ENCODE measurements around the gene RIN1. TPM values are rescaled to one million over a fixed set of nuclear protein-coding genes. Genes with fewer than 3 reads are reported as not detected.
A peak's percentile ranks its signal among the peaks of the same experiment; 100 is the strongest.
"Not testable (repeated sequence)": the region's sequence is repeated elsewhere in the genome, so short reads cannot be mapped to it uniquely, and the experiment has no call there.

RIN1 gene
- total RNA-seq, 1 donor from 2014 or later: 0.56 TPM

DNA sequence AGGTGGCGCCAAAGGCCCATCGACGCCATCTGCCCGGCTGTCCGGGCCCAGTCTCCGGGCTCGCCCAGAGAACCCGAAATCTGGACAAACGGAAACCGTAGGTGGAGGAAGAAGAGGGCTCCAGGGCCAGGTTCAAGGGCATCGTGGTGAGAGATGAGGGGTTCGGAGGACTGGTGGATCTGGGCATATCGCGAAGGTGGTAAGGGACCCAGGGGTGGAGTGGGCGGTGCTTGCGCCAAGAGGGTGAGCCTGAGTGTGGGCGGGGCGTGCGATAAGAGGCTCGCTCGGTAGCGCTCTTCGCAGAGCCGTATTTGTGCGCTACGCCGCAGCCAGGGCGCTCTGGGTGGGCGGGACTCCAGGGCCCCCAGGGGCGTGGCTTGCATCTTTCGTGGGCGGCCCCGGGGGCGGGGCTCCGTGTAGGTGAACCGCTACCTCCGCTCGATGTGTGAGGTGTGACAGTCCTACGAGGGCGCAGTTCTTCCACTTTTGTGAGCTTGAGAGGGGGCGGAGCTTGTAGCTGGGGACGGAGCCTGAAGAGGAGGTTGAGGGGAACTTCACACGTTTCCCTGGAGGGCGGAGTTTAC is 24.2 kb downstream of the RIN1 start:
- DNase-seq (ENCODE audit: low spot score): peak; percentile 97
- peak overlapping the region; percentile 93 for H3K27ac Mint-ChIP-seq
- no peaks in the 10 kb centered on the region for H3K9me3 Mint-ChIP-seq
- Histone ChIP-seq H3K36me3 (no peaks in the 10 kb centered on the region), H3K79me2 (ENCODE audit: low read depth) (no peaks in the 10 kb centered on the region), H3K27ac (no peak overlapping the region), H4K20me1 (ENCODE audit: low read depth) (no peaks in the 10 kb centered on the region), H2AFZ (replicated peaks) (peak overlapping the region; percentile 95), H3K4me2 (peak overlapping the region; percentile 74), H3K4me3 (peak overlapping the region; percentile 53), H3F3A (ENCODE audit: low read depth) (peaks cover 34% of the 10 kb centered on the region), H3K9ac (no peak overlapping the region), H3K4me1 (peaks cover 14% of the 10 kb centered on the region), H3K27me3 (peaks cover 30% of the 10 kb centered on the region), H3K9me3 (ENCODE audit: low read depth) (no peaks in the 10 kb centered on the region)
- TF ChIP-seq, protein P1, sequence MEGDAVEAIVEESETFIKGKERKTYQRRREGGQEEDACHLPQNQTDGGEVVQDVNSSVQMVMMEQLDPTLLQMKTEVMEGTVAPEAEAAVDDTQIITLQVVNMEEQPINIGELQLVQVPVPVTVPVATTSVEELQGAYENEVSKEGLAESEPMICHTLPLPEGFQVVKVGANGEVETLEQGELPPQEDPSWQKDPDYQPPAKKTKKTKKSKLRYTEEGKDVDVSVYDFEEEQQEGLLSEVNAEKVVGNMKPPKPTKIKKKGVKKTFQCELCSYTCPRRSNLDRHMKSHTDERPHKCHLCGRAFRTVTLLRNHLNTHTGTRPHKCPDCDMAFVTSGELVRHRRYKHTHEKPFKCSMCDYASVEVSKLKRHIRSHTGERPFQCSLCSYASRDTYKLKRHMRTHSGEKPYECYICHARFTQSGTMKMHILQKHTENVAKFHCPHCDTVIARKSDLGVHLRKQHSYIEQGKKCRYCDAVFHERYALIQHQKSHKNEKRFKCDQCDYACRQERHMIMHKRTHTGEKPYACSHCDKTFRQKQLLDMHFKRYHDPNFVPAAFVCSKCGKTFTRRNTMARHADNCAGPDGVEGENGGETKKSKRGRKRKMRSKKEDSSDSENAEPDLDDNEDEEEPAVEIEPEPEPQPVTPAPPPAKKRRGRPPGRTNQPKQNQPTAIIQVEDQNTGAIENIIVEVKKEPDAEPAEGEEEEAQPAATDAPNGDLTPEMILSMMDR (IDR thresholded peaks at IDR 0.05): peak; percentile 94
- TF ChIP-seq EZH2 (IDR thresholded peaks at IDR 0.05): no peak
- peaks cover 21% of the 10 kb centered on the region for H3K4me1 Mint-ChIP-seq
- peaks cover 10% of the 10 kb centered on the region for H3K27me3 Mint-ChIP-seq (ENCODE audit: insufficient read depth, low read depth)
- no peaks in the 10 kb centered on the region for H3K36me3 Mint-ChIP-seq
- peak overlapping the region; percentile 91 for H3K4me3 Mint-ChIP-seq

DNA sequence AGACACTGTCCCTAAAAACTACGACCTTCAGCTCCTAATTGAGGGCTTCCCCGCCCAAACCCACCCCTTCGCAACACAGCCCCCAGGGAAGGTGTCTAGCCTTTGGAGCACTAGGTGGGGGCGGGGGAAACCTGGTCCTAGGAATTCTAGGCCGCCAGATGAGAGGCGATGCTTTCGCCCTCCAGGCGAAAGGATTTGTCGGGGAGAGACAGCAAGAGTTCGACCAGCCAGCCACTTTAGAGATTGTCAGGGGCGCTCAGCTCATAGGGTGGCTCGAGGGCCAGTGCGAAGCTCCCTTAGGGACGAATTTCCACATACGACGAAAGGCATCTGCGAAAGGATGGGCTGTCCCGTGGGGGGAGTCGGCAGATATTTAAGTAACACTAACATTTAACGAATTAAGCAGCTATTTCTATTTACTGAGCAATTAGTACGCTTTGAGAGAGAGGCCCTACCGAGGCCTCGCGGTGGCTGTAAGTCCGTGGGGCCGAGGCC is 24.7 kb downstream of the RIN1 start:
- Histone ChIP-seq H2AFZ (replicated peaks) (peak overlapping the region; percentile 95), H3K4me3 (peak overlapping the region; percentile 53), H3K9ac (no peak overlapping the region), H3K27me3 (peaks cover 30% of the 10 kb centered on the region), H3K36me3 (no peaks in the 10 kb centered on the region), H3K27ac (no peak overlapping the region), H3K4me2 (peak overlapping the region; percentile 74), H4K20me1 (ENCODE audit: low read depth) (no peaks in the 10 kb centered on the region), H3F3A (ENCODE audit: low read depth) (peaks cover 34% of the 10 kb centered on the region), H3K79me2 (ENCODE audit: low read depth) (no peaks in the 10 kb centered on the region), H3K4me1 (peaks cover 9% of the 10 kb centered on the region), H3K9me3 (ENCODE audit: low read depth) (no peaks in the 10 kb centered on the region)
- peak overlapping the region; percentile 91 for H3K4me3 Mint-ChIP-seq
- no peak for DNase-seq (ENCODE audit: low spot score)
- no peak for TF ChIP-seq EZH2 (IDR thresholded peaks at IDR 0.05)
- TF ChIP-seq, protein P1 (IDR thresholded peaks at IDR 0.05): no peak
- TF ChIP-seq EZH2phosphoT487 (IDR thresholded peaks at IDR 0.05): no peak
- no peaks in the 10 kb centered on the region for H3K9me3 Mint-ChIP-seq
- peaks cover 21% of the 10 kb centered on the region for H3K4me1 Mint-ChIP-seq
- H3K36me3 Mint-ChIP-seq: no peaks in the 10 kb centered on the region
- peak overlapping the region; percentile 84 for H3K27ac Mint-ChIP-seq
- peaks cover 11% of the 10 kb centered on the region for H3K27me3 Mint-ChIP-seq (ENCODE audit: insufficient read depth, low read depth)

DNA sequence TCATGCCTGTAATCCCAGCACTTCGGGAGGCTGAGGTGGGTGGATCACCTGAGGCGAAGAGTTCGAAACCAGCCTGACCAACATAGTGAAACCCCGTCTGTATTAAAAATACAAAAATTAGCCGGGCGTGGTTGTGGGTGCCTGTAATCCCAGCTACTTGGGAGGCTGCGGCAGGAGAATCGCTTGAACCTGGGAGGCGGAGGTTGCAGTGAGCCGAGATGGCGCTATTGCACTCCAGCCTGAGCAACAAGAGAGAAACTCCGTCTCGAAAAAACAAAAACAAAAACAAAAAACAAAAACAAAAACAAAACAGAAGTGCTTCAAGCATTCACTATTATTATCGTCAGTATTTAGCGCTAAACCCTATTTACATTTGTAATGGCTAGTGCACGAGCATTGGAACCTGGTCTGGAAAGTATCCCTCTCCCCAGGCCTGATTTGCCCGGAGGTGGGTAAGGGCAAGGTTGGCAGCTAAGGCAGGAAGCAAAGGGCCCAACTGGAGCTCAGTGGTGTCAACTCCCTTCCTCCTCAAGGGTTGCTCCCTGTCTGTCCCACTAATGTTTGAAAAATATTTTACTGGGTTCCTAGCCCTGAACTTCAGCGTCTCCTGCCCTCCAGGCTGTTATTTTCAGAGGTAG is 25.3 kb downstream of the RIN1 start:
- peaks cover 13% of the 10 kb centered on the region for H3K27me3 Mint-ChIP-seq (ENCODE audit: insufficient read depth, low read depth)
- not testable (repeated sequence) for H3K9ac ChIP-seq; H3K79me2 ChIP-seq (ENCODE audit: low read depth); H3K4me2 ChIP-seq; H3K36me3 ChIP-seq; H3K4me1 ChIP-seq; H3K36me3 Mint-ChIP-seq; H3K4me3 ChIP-seq; H4K20me1 ChIP-seq (ENCODE audit: low read depth); H3K9me3 Mint-ChIP-seq; DNase-seq (ENCODE audit: low spot score); H3K27ac ChIP-seq; H3K9me3 ChIP-seq (ENCODE audit: low read depth); H3K27ac Mint-ChIP-seq; H2AFZ ChIP-seq (replicated peaks)
- H3F3A ChIP-seq (ENCODE audit: low read depth): peaks cover 34% of the 10 kb centered on the region
- H3K4me3 Mint-ChIP-seq: peak overlapping the region; percentile 91
- peaks cover 28% of the 10 kb centered on the region for H3K27me3 ChIP-seq
- peaks cover 21% of the 10 kb centered on the region for H3K4me1 Mint-ChIP-seq

DNA sequence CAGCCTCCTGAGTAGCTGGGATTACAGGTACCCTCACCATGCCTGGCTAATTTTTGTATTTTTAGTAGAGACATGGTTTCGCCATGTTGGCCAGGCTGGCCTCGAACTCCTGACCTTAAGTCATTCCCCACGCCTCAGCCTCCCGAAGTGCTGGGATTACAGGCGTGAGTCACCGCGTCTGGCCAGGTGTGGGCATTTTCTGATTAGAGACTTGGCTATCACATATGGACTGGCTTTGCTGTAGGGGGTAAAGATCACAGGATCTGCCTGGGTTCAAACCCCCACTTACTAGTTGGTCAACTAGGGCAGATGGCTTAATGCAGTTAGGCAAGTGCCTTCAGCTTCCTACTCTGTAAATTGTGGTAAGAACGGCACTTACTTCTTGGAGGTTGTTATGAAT is 25.9 kb downstream of the RIN1 start:
- Mint-ChIP-seq H3K4me3 (no peak overlapping the region), H3K9me3 (no peaks in the 10 kb centered on the region), H3K27ac (no peak overlapping the region), H3K4me1 (peaks cover 17% of the 10 kb centered on the region), H3K36me3 (no peaks in the 10 kb centered on the region), H3K27me3 (ENCODE audit: insufficient read depth, low read depth) (peaks cover 12% of the 10 kb centered on the region)
- peaks cover 34% of the 10 kb centered on the region for H3F3A ChIP-seq (ENCODE audit: low read depth)
- no peak overlapping the region for H3K9ac ChIP-seq
- H3K4me1 ChIP-seq: peaks cover 9% of the 10 kb centered on the region
- no peaks in the 10 kb centered on the region for H3K9me3 ChIP-seq (ENCODE audit: low read depth)
- no peak for DNase-seq (ENCODE audit: low spot score)
- no peaks in the 10 kb centered on the region for H3K36me3 ChIP-seq
- no peaks in the 10 kb centered on the region for H4K20me1 ChIP-seq (ENCODE audit: low read depth)
- no peaks in the 10 kb centered on the region for H3K79me2 ChIP-seq (ENCODE audit: low read depth)
- H3K27me3 ChIP-seq: peaks cover 23% of the 10 kb centered on the region
- no peak overlapping the region for H3K4me2 ChIP-seq
- no peak overlapping the region for H2AFZ ChIP-seq (replicated peaks)
- no peak overlapping the region for H3K27ac ChIP-seq
- TF ChIP-seq, protein P1 (IDR thresholded peaks at IDR 0.05): no peak
- TF ChIP-seq EZH2 (IDR thresholded peaks at IDR 0.05) (no peak), EZH2phosphoT487 (IDR thresholded peaks at IDR 0.05) (no peak)
- no peak overlapping the region for H3K4me3 ChIP-seq
